ENCODE results near the gene NT5DC3.

Gene NT5DC3

DNA sequence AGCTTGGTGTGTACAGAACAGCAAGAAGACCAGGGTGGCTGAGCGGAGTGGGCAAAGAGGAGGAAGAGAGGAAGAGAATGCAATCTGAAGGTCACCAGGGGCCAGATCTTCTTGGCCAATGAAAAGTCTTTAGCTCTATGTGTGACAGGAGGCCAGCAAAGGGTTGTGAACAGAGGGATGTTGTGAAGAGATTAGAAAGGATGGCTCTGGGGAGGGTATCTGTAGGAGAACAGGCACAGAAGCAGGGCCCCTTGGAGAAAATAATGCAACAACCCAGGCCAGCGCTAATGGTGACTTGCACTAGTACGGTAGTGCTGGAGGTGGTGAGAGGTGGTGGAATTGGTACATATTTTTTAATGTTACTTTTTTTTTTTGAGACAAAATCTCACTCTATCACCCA, 97.2 kb downstream of the NT5DC3 start:
- DNase-seq: no peak

- no peak for DNase-seq
Measured at GRCh38 chr12:103742349-103742932, 98.6 kb downstream of the NT5DC3 start.

DNA sequence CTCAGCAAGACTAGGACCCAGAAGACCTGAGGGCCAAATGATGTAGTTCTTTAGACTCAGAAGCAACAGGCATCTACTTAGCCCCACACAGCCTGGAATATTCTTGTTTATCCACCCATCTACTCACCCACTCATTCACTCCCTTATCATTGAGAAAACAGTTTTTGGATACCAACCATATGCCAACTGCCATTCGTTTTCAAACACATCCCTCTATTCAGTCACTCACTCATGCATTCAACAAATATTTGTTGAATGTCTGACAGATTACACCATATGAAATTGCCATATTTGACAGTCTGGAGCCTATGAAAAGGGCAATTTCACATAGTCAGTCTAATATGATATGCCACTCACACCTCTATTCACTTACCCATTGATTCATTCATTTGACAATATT, 103.2 kb downstream of the NT5DC3 start:
- no peak for DNase-seq

GRCh38 chr12:103736572-103736971, 104.5 kb downstream of the NT5DC3 start:
- no peak for DNase-seq

DNA sequence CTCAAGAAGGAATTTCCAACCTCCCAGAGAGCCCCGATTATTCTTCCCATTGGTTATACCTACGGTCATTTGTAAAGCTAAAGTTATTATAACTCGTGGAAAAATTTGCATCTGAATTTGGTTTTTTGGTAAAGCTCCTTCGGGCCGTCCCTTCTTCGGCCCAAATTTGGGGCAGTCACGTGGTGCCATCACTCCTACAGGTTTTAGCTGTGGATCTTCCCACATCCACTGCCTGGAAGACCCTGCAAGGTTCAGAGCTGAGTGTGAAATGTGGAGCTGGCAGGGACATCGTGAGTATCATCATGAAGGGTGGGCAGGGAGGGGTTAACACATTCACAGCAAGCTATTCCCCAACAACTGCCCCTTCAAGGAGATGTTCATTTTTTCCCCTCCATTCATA, 105.7 kb downstream of the NT5DC3 start:
- no peak for DNase-seq

- DNase-seq: no peak
Measured at GRCh38 chr12:103734863-103735262, 106.2 kb downstream of the NT5DC3 start.

GRCh38 chr12:103731539-103731938, 109.5 kb downstream of the NT5DC3 start:
- DNase-seq: no peak

- no peak for DNase-seq
Measured at GRCh38 chr12:103729499-103729898, 111.5 kb downstream of the NT5DC3 start.

DNA sequence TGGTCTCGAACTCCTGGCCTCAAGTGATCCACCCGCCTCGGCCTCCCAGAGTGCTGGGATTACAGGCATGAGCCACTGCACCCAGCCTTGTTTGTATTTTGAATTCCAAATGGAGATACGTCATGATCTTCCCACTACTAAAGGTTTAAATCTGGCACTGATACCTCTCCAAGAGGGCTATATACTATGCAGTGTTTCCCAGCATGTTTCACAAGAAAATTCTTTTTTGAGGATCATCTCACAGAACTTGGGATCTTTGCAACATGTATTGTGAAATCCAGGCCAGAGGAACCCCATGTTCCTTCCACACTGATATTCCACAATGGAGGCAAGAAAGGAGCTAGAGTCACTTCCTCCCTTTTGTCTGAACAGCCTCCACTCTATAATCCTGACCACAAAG, 112.7 kb downstream of the NT5DC3 start:
- no peak for DNase-seq

- no peak for DNase-seq
Measured at GRCh38 chr12:103727638-103728037, 113.4 kb downstream of the NT5DC3 start.

DNA sequence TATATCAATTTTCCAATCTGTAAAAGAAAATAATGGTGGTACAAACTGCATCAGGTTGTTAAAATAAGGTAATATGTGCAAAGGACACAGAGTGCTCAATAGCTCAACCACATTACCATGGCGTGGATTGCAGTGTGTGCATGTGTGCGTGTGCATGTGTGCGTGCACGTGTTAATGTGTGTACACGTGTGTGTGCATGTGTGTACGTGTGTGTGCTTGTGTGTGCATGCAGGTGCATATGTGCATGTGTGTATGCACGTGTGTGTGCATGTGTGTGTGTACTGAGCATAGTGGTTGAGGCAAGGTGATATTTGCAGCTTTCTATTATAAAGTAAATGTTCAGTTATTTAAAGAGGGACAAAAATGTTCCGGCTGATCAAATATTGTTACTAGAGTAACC, 115.6 kb downstream of the NT5DC3 start:
- no peak for DNase-seq

Data from femur (tissue), 1 donor.